Breast epithelium (tissue), 4 donors: Measurements from ENCODE around the gene WWP2. TPM values are rescaled to one million over a fixed set of nuclear protein-coding genes. Genes with fewer than 3 reads are reported as not detected.
A peak's percentile ranks its signal among the peaks of the same experiment; 100 is the strongest.

Experiments used
- DNase-seq, 2 donors: peaks; one replicate each; pipeline ENCODE4 v3.0.0-alpha.2; 2019; ENCODE audit warnings: low spot score in 2 of 2
- H3K27ac ChIP-seq, 2 donors: fragments of 200-600 bp; sonication (generic) in 1 of 2; one replicate each; pipeline ENCODE4 v1.5.1; 2016 to 2019; ENCODE audit warnings: mild to moderate bottlenecking in 1 of 2
- H3K27me3 ChIP-seq, 2 donors: fragments of 200-600 bp; sonication (generic) in 1 of 2; one replicate each; pipeline versions ENCODE4 v1.5.1 to v1.6.0; 2017 to 2019; ENCODE audit warnings: control low read depth in 1 of 2, mild to moderate bottlenecking in 1 of 2
- H3K36me3 ChIP-seq: fragments of 200-600 bp; one replicate; pipeline ENCODE4 v1.5.1; 2019
- H3K4me1 ChIP-seq, 2 donors: fragments of 200-600 bp; sonication (generic); one replicate each; pipeline ENCODE4 v1.5.1; 2016 to 2019; ENCODE audit warnings: control low read depth in 1 of 2
- H3K4me3 ChIP-seq, 3 donors: fragments of 200-600 bp; sonication (generic); 1 replicate in 2 of 3; 2 replicates in 1 of 3; pipeline ENCODE4 v1.5.1; 2016 to 2019; ENCODE audit warnings: mild to moderate bottlenecking in 3 of 3, moderate library complexity in 2 of 3
- H3K9me3 ChIP-seq, 2 donors: fragments of 200-600 bp; sonication (generic) in 1 of 2; one replicate each; pipeline ENCODE4 v1.5.1; 2016 to 2019; ENCODE audit warnings: control low read depth in 1 of 2
- CTCF ChIP-seq, 3 donors: fragments of 450-650 bp; IDR thresholded peaks; one replicate each; pipeline ENCODE4 v1.5.1; 2016 to 2017; ENCODE audit warnings: antibody characterized with exemption in 3 of 3, mild to moderate bottlenecking in 3 of 3, moderate library complexity in 3 of 3
- POLR2A ChIP-seq: fragments of 450-650 bp; IDR thresholded peaks from one replicate; pipeline ENCODE4 v1.6.1; 2016; ENCODE audit warnings: antibody characterized with exemption, mild to moderate bottlenecking, moderate library complexity
- POLR2AphosphoS5 ChIP-seq, 3 donors: sonication (generic); formaldehyde crosslinking; IDR thresholded peaks; one replicate each; pipeline ENCODE4 v1.6.1; 2017; ENCODE audit warnings: antibody characterized with exemption in 3 of 3
- intact Hi-C: fragments of 100-400 bp; cut with DNase I; formaldehyde crosslinking; loops from one replicate; pipeline ENCODE4 v1.15.1; 2023; ENCODE audit warnings: low total_unique reads
- total RNA-seq, 3 donors: library from RNA; depleted of rRNA; stranded (reverse); fragments of >200 nt; gene quantifications; one replicate each; pipeline ENCODE4 v1.1.0, GENCODE V29; 2016

WWP2 gene
- total RNA-seq, 3 donors from 2014 or later = 34.1 to 46.5 (median 34.7) TPM

- H3K4me3 ChIP-seq = no peak overlapping the region
- intact Hi-C loops = loop anchor here (10.0 kb wide), 1 partner anchor 155 kb away; no protein-coding TSS in a partner anchor
- TF ChIP-seq CTCF (IDR thresholded peaks at IDR 0.05) (no peak), POLR2AphosphoS5 (IDR thresholded peaks at IDR 0.05) (no peak), POLR2A (no peak)
- no peak for DNase-seq
- H3K36me3 ChIP-seq = peaks cover 13% of the 10 kb centered on the region
- H3K4me1 ChIP-seq = no peaks in the 10 kb centered on the region
- no peaks in the 10 kb centered on the region for H3K9me3 ChIP-seq
- H3K27me3 ChIP-seq = no peaks in the 10 kb centered on the region
- H3K27ac ChIP-seq = no peak overlapping the region
Measured at GRCh38 chr16:69939821-69940585, 177.9 kb downstream of the WWP2 start.

GRCh38 chr16:69940676-69941075 is 178.5 kb downstream of the WWP2 start:
- intact Hi-C loops = no loop called here
- Histone ChIP-seq H3K4me1 (no peaks in the 10 kb centered on the region), H3K27me3 (no peaks in the 10 kb centered on the region), H3K9me3 (no peaks in the 10 kb centered on the region), H3K36me3 (peaks cover 8% of the 10 kb centered on the region), H3K4me3 (no peak overlapping the region), H3K27ac (no peak overlapping the region)
- DNase-seq = no peak
- TF ChIP-seq CTCF (IDR thresholded peaks at IDR 0.05) = no peak
- TF ChIP-seq POLR2A = no peak
- no peak for TF ChIP-seq POLR2AphosphoS5 (IDR thresholded peaks at IDR 0.05)

GRCh38 chr16:69941251-69942098 is 179.3 kb downstream of the WWP2 start:
- intact Hi-C loops = no loop called here
- Histone ChIP-seq H3K36me3 (peaks cover 4% of the 10 kb centered on the region), H3K9me3 (no peaks in the 10 kb centered on the region), H3K27ac (peak overlapping the region in 1 of 2 donors; percentile 63), H3K4me3 (no peak overlapping the region), H3K27me3 (no peaks in the 10 kb centered on the region), H3K4me1 (no peaks in the 10 kb centered on the region)
- TF ChIP-seq POLR2AphosphoS5 (IDR thresholded peaks at IDR 0.05) (no peak), CTCF (IDR thresholded peaks at IDR 0.05) (no peak), POLR2A (no peak)
- DNase-seq = no peak

- H3K27me3 ChIP-seq = no peaks in the 10 kb centered on the region
- H3K4me1 ChIP-seq = no peaks in the 10 kb centered on the region
- DNase-seq = no peak
- H3K27ac ChIP-seq = peak overlapping the region in 1 of 2 donors; percentile 63
- intact Hi-C loops = no loop called here
- H3K9me3 ChIP-seq = no peaks in the 10 kb centered on the region
- no peak overlapping the region for H3K4me3 ChIP-seq
- TF ChIP-seq POLR2A = no peak
- TF ChIP-seq POLR2AphosphoS5 (IDR thresholded peaks at IDR 0.05) = no peak
- no peak for TF ChIP-seq CTCF (IDR thresholded peaks at IDR 0.05)
- no peaks in the 10 kb centered on the region for H3K36me3 ChIP-seq
Measured at GRCh38 chr16:69942099-69942491, 180.0 kb downstream of the WWP2 start.
